ENCODE data around the gene BRINP1.

GRCh38 chr9:119375892-119376291, 6.7 kb upstream of the BRINP1 start:
- no peak for TF ChIP-seq SREBF2 (IDR thresholded peaks at IDR 0.05; ENCODE audit: low read length)
- TF ChIP-seq, protein P1, sequence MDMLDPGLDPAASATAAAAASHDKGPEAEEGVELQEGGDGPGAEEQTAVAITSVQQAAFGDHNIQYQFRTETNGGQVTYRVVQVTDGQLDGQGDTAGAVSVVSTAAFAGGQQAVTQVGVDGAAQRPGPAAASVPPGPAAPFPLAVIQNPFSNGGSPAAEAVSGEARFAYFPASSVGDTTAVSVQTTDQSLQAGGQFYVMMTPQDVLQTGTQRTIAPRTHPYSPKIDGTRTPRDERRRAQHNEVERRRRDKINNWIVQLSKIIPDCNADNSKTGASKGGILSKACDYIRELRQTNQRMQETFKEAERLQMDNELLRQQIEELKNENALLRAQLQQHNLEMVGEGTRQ (IDR thresholded peaks at IDR 0.05; ENCODE audit: borderline replicate concordance, low read depth, low read length), result no peak
- TF ChIP-seq REST (IDR thresholded peaks at IDR 0.05; ENCODE audit: low read depth, low read length), result no peak
- no peak for TF ChIP-seq POLR2A (IDR thresholded peaks at IDR 0.05; ENCODE audit: low read depth, low read length)
- TF ChIP-seq PBX3 (IDR thresholded peaks at IDR 0.05; ENCODE audit: insufficient replicate concordance, low read depth, low read length), result no peak
- no peak for TF ChIP-seq ZNF274 (IDR thresholded peaks at IDR 0.05; ENCODE audit: insufficient read depth, insufficient read length)
- no peak for TF ChIP-seq EGR1 (IDR thresholded peaks at IDR 0.05; ENCODE audit: borderline replicate concordance in 1 of 2, low read depth in 2 of 2, low read length in 2 of 2)
- TF ChIP-seq CEBPB (IDR thresholded peaks at IDR 0.05; ENCODE audit: borderline replicate concordance in 1 of 2, low read depth in 2 of 2, low read length in 2 of 2), result no peak
- no peak for TF ChIP-seq MAX (IDR thresholded peaks at IDR 0.05; ENCODE audit: low read depth, low read length)
- peak; percentile 62 to 70; a peak in 3 of 4 replicates for TF ChIP-seq BHLHE40 (IDR thresholded peaks at IDR 0.05; ENCODE audit: borderline replicate concordance in 1 of 2, low read depth in 2 of 2, low read length in 1 of 2)
- peak; percentile 23 to 31 (median 30); a peak in 3 of 6 replicates for TF ChIP-seq CTCF (IDR thresholded peaks at IDR 0.05 in 2 of 3, conservative IDR thresholded peaks at IDR 0.05 in 1 of 3; ENCODE audit: control insufficient read depth in 2 of 3, extremely low read depth in 1 of 3, insufficient read depth in 1 of 3, low read depth in 3 of 3, low read length in 3 of 3)

Data from GM12878 (cell line).